ENCODE results near the gene UQCRC1.

The UQCRC1 gene

DNA sequence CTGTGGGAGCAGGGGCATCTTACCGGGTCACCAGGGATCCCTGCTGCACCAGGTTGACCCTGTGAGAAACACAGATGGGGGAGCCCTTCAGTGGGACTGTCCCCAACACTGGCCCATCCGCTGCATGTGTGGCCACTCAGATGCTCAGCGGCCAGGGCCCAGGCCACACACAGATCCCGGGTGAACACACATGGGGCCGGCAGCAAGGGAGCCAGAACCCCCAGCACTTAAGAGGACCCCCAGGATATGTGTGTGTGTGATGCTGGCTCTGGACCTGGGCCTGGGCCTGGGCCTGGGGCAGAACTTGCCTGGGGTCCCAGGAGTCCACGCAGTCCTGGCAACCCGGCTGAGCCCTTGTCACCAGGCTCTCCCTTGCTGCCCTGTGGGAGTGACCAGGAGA, 41.0 kb downstream of the UQCRC1 start:
- ChIA-PET CTCF (no interaction called here), POLR2A (no interaction called here)
- H3K36me3 ChIP-seq (ENCODE audit: control insufficient read depth in 2 of 2, insufficient read depth in 1 of 2, low read length in 2 of 2): no peaks in the 10 kb centered on the region
- H3K27ac ChIP-seq (ENCODE audit: extremely low read depth, low read depth, low read length): no peak overlapping the region
- no peak overlapping the region for H3K4me3 ChIP-seq (ENCODE audit: low read depth, low read length)
- TF ChIP-seq ZNF626 (tag by site-specific recombination; IDR thresholded peaks at IDR 0.05) (no peak), ZNF19 (tag by site-specific recombination; IDR thresholded peaks at IDR 0.05; ENCODE audit: low read depth) (no peak), AEBP2 (tag by site-specific recombination; IDR thresholded peaks at IDR 0.05; ENCODE audit: borderline replicate concordance) (no peak), SETDB1 (IDR thresholded peaks at IDR 0.05; ENCODE audit: insufficient read length, low read length) (no peak), ZNF639 (tag by site-specific recombination; IDR thresholded peaks at IDR 0.05) (no peak), BCL6B (tag by site-specific recombination; IDR thresholded peaks at IDR 0.05) (no peak), ZNF747 (tag by site-specific recombination; IDR thresholded peaks at IDR 0.05) (no peak), HOXD13 (CRISPR knock-in tag; IDR thresholded peaks at IDR 0.05; ENCODE audit: borderline replicate concordance) (no peak)
- TF ChIP-seq, protein P1, sequence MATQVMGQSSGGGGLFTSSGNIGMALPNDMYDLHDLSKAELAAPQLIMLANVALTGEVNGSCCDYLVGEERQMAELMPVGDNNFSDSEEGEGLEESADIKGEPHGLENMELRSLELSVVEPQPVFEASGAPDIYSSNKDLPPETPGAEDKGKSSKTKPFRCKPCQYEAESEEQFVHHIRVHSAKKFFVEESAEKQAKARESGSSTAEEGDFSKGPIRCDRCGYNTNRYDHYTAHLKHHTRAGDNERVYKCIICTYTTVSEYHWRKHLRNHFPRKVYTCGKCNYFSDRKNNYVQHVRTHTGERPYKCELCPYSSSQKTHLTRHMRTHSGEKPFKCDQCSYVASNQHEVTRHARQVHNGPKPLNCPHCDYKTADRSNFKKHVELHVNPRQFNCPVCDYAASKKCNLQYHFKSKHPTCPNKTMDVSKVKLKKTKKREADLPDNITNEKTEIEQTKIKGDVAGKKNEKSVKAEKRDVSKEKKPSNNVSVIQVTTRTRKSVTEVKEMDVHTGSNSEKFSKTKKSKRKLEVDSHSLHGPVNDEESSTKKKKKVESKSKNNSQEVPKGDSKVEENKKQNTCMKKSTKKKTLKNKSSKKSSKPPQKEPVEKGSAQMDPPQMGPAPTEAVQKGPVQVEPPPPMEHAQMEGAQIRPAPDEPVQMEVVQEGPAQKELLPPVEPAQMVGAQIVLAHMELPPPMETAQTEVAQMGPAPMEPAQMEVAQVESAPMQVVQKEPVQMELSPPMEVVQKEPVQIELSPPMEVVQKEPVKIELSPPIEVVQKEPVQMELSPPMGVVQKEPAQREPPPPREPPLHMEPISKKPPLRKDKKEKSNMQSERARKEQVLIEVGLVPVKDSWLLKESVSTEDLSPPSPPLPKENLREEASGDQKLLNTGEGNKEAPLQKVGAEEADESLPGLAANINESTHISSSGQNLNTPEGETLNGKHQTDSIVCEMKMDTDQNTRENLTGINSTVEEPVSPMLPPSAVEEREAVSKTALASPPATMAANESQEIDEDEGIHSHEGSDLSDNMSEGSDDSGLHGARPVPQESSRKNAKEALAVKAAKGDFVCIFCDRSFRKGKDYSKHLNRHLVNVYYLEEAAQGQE (tag by site-specific recombination; IDR thresholded peaks at IDR 0.05): no peak
- TF ChIP-seq, protein P2, sequence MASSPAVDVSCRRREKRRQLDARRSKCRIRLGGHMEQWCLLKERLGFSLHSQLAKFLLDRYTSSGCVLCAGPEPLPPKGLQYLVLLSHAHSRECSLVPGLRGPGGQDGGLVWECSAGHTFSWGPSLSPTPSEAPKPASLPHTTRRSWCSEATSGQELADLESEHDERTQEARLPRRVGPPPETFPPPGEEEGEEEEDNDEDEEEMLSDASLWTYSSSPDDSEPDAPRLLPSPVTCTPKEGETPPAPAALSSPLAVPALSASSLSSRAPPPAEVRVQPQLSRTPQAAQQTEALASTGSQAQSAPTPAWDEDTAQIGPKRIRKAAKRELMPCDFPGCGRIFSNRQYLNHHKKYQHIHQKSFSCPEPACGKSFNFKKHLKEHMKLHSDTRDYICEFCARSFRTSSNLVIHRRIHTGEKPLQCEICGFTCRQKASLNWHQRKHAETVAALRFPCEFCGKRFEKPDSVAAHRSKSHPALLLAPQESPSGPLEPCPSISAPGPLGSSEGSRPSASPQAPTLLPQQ (tag by site-specific recombination; IDR thresholded peaks at IDR 0.05): no peak
- H3K4me1 ChIP-seq (ENCODE audit: control insufficient read depth, insufficient read depth, low read length): no peaks in the 10 kb centered on the region
- no peaks in the 10 kb centered on the region for H3K9me3 ChIP-seq (ENCODE audit: control insufficient read depth, insufficient read depth, low read depth, low read length)

DNA sequence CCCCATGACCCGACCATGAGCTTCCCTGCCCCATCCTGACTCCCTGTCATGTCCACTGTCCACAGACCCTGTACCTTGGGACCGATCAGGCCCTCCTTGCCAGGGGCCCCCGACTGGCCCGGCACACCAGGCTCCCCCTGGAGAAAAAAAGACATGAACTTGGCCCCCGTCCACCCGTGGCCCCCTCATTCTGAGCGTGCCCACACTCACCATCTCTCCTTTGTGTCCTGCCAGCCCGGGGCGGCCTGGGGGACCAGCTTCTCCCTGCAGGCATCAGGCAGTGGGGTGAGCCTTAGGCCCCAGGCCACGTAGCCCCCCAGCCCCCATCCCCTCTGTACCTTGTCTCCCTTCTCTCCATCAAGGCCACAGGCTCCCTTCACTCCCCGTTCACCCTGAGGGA, 41.9 kb downstream of the UQCRC1 start:
- H3K9me3 ChIP-seq (ENCODE audit: control insufficient read depth, insufficient read depth, low read depth, low read length): no peaks in the 10 kb centered on the region
- H3K4me3 ChIP-seq (ENCODE audit: low read depth, low read length): no peak overlapping the region
- ChIA-PET CTCF (interaction anchor here (0.6 to 0.7 kb wide), 2 partner anchors 69 to 1288 kb away, joined by 3 read pairs; no protein-coding TSS in a partner anchor), POLR2A (no interaction called here)
- no peak for TF ChIP-seq ZNF621 (tag by site-specific recombination; IDR thresholded peaks at IDR 0.05)
- no peak for TF ChIP-seq ZNF792 (tag by site-specific recombination; IDR thresholded peaks at IDR 0.05)
- no peak for TF ChIP-seq ZNF16 (tag by site-specific recombination; IDR thresholded peaks at IDR 0.05; ENCODE audit: low read depth)
- no peak for TF ChIP-seq ZNF138 (tag by site-specific recombination; IDR thresholded peaks at IDR 0.05; ENCODE audit: borderline replicate concordance)
- no peak for TF ChIP-seq ZNF146 (tag by site-specific recombination; IDR thresholded peaks at IDR 0.05)
- TF ChIP-seq BCL11A (tag by site-specific recombination; IDR thresholded peaks at IDR 0.05; ENCODE audit: low read depth): no peak
- no peak for TF ChIP-seq ZNF350 (tag by site-specific recombination; IDR thresholded peaks at IDR 0.05)
- no peak for TF ChIP-seq ZNF660 (tag by site-specific recombination; IDR thresholded peaks at IDR 0.05)
- TF ChIP-seq ZNF510 (tag by site-specific recombination; IDR thresholded peaks at IDR 0.05; ENCODE audit: insufficient replicate concordance): no peak
- no peak for TF ChIP-seq ZNF768 (tag by site-specific recombination; IDR thresholded peaks at IDR 0.05)
- TF ChIP-seq AEBP2 (tag by site-specific recombination; IDR thresholded peaks at IDR 0.05; ENCODE audit: borderline replicate concordance): no peak
- no peak for TF ChIP-seq RBAK (tag by site-specific recombination; IDR thresholded peaks at IDR 0.05)
- no peak for TF ChIP-seq ZNF114 (tag by site-specific recombination; IDR thresholded peaks at IDR 0.05)
- no peak for TF ChIP-seq SCRT1 (tag by site-specific recombination; IDR thresholded peaks at IDR 0.05; ENCODE audit: borderline replicate concordance)
- TF ChIP-seq BCL6B (tag by site-specific recombination; IDR thresholded peaks at IDR 0.05): no peak
- no peak overlapping the region for H3K27ac ChIP-seq (ENCODE audit: extremely low read depth, low read depth, low read length)
- H3K36me3 ChIP-seq (ENCODE audit: control insufficient read depth in 2 of 2, insufficient read depth in 1 of 2, low read length in 2 of 2): no peaks in the 10 kb centered on the region
- no peaks in the 10 kb centered on the region for H3K4me1 ChIP-seq (ENCODE audit: control insufficient read depth, insufficient read depth, low read length)
